Stimulated activated CD8-positive, alpha-beta memory T cell treated with anti-CD3 and anti-CD28 coated beads, Interleukin-12 subunit alpha, Interleukin-12 subunit beta, amount 100 ng/mL, for 4 hours (primary cell): Measurements from ENCODE around the gene CACNG7.
A peak's percentile ranks its signal among the peaks of the same experiment; 100 is the strongest.

Experiments
- DNase-seq: peaks from one replicate; pipeline ENCODE4 v3.0.0-alpha.2; 2020; ENCODE audit warnings: low read depth

Gene CACNG7

DNA sequence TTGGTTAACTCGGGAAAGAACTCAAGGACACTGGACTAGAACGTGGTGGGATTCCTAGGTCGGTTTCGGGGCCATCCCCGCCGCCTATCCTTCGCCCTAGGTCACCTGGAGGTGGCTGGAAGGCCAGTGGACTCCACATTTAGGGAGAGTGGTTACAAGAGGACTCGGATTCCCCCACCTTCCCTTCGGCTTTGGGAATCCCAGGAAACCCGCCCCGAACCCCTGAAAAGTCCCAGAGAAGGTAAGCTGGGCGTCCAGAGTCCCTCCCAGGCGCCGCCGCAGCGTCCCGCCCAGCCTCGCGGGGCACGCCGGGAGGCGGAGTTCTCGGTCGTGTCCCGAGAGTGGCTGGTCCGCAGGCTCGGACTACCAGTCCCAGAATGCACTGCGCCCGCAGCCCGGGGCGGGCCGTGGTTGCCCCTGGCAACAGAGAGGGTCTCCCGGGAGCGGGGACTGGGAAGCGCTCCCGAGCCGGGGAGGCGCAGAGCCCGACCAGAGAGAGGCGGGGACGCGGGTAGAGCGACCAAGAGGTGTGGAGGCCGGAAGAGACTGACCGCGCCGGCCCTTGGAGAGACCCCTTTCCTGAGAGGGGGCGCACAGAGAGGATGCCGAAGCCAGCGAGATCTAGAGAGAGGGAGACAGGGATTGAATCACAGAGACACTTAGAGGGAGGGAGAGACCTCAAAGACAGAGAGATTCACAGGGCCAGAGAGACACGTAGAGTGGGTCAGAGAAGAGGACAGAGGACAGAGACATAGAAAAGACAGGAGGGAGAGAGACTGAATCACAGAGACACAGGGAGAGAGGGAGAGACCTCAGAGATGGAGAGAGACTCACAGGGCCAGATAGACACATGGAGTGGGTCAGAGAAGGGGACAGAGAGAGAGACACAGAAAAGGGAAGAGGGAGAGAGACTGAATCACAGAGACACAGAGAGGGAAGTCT lies 29.7 kb upstream of the CACNG7 start:
- peak; percentile 74 for DNase-seq

- no peak for DNase-seq
These were observed 28.2 kb upstream of the CACNG7 start for GRCh38 chr19:53880711-53881481.

- DNase-seq = peak; percentile 43
These were observed 27.3 kb upstream of the CACNG7 start, which contains the start of gene PRKCG for GRCh38 chr19:53881482-53882390. TSS of gene PRKCG (plus strand) at chr19:53882197. CDS start at chr19:53882495, 298 bp downstream.

GRCh38 chr19:53882391-53883050 lies 26.6 kb upstream of the CACNG7 start:
- no peak for DNase-seq

GRCh38 chr19:53883231-53883661 lies 25.8 kb upstream of the CACNG7 start:
- DNase-seq = no peak

DNA sequence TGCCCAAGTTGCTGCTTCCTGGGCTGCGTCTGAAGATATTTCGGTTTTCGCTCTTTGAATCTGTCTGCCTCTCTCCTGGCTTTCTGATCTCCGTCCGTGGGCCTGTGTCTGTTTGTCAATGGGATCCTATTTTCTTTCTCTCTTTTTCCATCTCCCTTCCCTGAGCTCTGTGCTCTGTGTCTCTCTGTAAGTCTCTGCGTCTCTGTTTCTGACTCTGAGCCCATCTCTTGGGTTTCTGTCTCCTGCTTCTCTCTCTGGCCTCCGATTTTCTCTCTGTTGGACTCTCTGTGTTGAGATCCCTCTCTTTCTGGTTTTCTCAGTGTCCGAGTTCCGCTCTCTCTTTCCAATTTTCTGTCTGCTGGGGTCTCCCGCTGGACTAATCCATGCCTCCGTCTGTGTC lies 25.3 kb upstream of the CACNG7 start:
- DNase-seq = no peak

- DNase-seq = no peak
These were observed 24.8 kb upstream of the CACNG7 start for GRCh38 chr19:53884256-53884655.

DNA sequence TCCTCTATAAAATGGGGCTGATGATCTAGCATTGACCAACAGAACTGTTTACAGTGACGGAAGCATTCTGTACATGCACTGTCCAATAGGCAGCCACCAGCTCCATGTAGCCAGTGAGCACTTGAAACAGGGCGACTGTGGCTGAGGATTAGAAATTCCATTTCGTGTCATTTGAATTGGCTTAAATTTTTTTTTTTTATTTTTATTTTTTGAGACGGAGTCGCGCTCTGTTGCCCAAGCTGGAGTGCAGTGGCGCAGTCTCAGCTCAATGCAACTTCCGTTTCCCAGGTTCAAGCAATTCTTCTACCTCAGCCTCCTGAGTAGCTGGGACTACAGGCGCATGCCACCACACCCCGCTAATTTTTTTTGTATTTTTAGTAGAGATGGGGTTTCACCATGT lies 24.0 kb upstream of the CACNG7 start:
- DNase-seq = no peak

GRCh38 chr19:53892301-53892980 lies 16.6 kb upstream of the CACNG7 start:
- no peak for DNase-seq

DNA sequence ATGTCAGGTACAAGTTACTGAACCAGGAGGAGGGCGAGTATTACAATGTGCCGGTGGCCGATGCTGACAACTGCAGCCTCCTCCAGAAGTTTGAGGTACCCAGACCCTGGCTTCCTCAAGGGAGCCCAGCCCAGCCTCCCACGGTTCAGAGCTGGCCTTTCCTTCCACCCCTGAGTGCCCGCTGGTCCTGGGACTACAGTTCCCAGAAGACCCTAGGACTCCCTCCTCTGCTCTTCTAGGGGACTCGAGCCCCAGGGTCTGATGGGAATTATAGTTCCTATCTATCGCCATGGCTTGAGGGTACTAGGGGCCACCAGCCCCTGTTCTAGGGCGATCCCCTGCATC lies 16.1 kb upstream of the CACNG7 start:
- DNase-seq = no peak

GRCh38 chr19:53894707-53895106 lies 14.4 kb upstream of the CACNG7 start:
- no peak for DNase-seq

DNA sequence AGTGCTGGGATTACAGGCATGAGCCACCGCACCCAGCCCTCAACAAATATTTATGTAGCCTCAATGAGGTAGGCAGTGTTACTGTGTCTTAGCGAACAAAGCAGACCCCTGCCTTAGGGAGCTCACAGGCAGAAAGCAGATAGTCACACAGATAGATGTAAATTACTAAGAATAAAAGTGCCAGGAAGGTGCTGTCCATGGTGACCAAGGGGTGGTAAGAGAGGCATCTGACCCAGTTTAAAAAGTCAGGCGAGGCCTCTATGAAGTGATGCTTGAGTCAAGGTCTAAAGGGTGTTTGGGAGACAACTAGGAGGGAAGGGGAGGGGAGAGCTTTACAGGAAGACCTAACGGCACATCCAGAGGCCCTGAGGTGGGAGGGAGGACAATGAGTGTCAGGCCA lies 12.4 kb upstream of the CACNG7 start:
- no peak for DNase-seq

- no peak for DNase-seq
These were observed 11.6 kb upstream of the CACNG7 start for GRCh38 chr19:53897459-53897858.

DNA sequence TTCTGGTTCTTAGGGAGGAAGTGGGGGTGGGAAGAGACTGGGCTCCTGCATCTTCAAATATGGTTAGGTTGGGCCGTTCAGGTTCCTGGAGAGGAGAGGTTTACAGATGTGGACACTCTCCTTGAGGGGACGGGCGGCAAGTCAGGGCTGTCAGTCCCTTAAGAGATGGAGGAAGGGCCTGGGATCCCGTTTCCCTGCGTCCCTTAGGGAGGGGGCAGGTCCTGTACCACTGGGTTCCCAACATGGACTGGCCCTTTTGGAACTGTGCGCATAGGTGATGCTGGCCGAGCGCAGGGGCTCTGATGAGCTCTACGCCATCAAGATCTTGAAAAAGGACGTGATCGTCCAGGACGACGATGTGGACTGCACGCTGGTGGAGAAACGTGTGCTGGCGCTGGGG lies 10.9 kb upstream of the CACNG7 start:
- DNase-seq = no peak

- DNase-seq = no peak
These were observed 10.3 kb upstream of the CACNG7 start for GRCh38 chr19:53898636-53899341.

DNA sequence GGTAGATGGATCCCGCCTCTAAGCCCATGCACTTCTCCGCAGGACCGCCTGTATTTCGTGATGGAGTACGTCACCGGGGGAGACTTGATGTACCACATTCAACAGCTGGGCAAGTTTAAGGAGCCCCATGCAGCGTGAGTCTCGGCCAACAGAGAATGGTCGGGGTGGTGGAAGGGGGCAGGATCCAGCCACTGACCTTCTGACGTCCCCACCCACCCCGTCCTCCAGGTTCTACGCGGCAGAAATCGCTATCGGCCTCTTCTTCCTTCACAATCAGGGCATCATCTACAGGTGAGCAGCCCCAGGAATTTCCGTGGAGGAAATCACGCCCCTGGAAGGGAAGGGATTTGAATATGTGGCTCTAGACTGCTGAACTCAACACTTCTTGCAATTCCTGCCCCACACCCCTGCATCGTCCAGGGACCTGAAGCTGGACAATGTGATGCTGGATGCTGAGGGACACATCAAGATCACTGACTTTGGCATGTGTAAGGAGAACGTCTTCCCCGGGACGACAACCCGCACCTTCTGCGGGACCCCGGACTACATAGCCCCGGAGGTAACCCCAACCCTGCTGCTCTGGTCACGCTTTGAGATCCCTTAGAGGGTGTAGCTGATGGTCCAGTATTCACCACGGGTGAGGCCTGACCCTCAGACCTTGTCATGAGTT lies 8.8 kb upstream of the CACNG7 start:
- no peak for DNase-seq

DNA sequence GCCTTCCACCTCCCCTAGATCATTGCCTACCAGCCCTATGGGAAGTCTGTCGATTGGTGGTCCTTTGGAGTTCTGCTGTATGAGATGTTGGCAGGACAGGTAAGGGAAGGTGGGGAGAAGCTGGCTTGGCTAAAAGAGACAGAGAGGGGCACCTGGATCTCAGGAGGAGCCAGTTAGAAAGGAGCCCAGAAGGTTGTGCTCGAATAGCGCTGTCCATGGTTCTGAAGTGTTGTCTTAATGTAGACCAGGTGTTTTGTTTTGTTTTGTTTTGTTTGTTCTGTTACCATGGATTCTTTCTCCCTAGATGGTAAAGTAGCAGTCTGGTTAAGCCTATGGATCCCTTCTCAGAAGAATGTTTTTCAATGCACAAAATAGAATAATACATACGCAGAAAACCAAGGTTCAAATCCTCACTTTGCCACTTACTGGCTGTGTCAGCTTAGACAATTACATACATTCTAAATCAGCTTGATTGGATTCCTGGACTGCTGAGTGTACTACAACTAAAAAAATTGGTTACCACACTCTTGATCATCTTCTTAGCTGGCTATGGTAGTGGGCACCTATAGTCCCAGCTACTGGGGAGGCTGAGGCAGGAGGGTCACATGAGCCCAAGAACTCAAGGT lies 5.9 kb upstream of the CACNG7 start:
- no peak for DNase-seq

DNA sequence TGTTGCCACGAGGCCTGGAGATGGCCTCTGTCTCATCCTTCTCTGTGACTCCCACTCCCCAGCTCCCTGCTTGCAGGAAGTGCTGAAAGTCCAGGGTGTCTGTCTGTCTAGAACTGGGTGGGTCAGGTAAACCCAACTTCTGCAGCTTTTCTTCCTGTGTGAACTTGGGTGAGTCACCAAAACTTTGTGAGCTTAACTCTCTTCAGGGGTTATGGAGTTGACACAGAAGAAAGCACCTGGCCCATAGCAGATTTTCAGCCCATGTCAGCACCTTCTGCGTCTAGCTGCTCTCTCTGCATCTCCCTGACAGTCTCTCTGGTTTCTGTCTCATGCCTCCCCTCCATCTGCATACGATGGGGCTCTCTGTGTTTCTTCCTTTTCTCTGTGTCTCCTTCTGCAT lies 4.2 kb upstream of the CACNG7 start:
- DNase-seq = no peak

GRCh38 chr19:53905787-53906186 lies 3.3 kb upstream of the CACNG7 start:
- DNase-seq = no peak
